ENCODE data around the gene TMEM158.
A peak's percentile ranks its signal among the peaks of the same experiment; 100 is the strongest.

TMEM158 gene

GRCh38 chr3:45232521-45232920 lies 6.4 kb upstream of the TMEM158 start:
- DNase-seq = no peak

GRCh38 chr3:45227946-45228345 lies 1.9 kb upstream of the TMEM158 start:
- DNase-seq = no peak

GRCh38 chr3:45227071-45227820 lies 1.2 kb upstream of the TMEM158 start:
- no peak for DNase-seq

- DNase-seq = peak; percentile 53
Measured at GRCh38 chr3:45225465-45226205, 452 bp downstream of the TMEM158 start.

GRCh38 chr3:45224824-45225464 lies 1.1 kb downstream of the TMEM158 start:
- DNase-seq = peak; percentile 68

- DNase-seq = no peak
Measured at GRCh38 chr3:45223889-45224727, 2.0 kb downstream of the TMEM158 start.

GRCh38 chr3:45219694-45220093 lies 6.4 kb downstream of the TMEM158 start:
- DNase-seq = no peak

- DNase-seq = no peak
Measured at GRCh38 chr3:45218578-45219390, 7.3 kb downstream of the TMEM158 start.

- DNase-seq = no peak
Measured at GRCh38 chr3:45216021-45216609, 10.0 kb downstream of the TMEM158 start.

- DNase-seq = no peak
Measured at GRCh38 chr3:45215466-45215865, 10.6 kb downstream of the TMEM158 start.

GRCh38 chr3:45214061-45214680 lies 11.9 kb downstream of the TMEM158 start:
- no peak for DNase-seq

GRCh38 chr3:45212095-45212468 lies 14.0 kb downstream of the TMEM158 start:
- no peak for DNase-seq

- DNase-seq = no peak
Measured at GRCh38 chr3:45211466-45212094, 14.5 kb downstream of the TMEM158 start.

GRCh38 chr3:45210308-45211041 lies 15.6 kb downstream of the TMEM158 start:
- DNase-seq = peak; percentile 70

- no peak for DNase-seq
Measured at GRCh38 chr3:45209526-45209925, 16.6 kb downstream of the TMEM158 start.

- DNase-seq = no peak
Measured at GRCh38 chr3:45208586-45208985, 17.5 kb downstream of the TMEM158 start.

GRCh38 chr3:45207446-45207845 lies 18.6 kb downstream of the TMEM158 start:
- no peak for DNase-seq

- DNase-seq = no peak
Measured at GRCh38 chr3:45205126-45205525, 21.0 kb downstream of the TMEM158 start.

- no peak for DNase-seq
Measured at GRCh38 chr3:45204136-45204535, 22.0 kb downstream of the TMEM158 start.
